Activated CD4-positive, CD25-positive, alpha-beta regulatory T cell treated with anti-CD3 and anti-CD28 coated beads, Interleukin-2, amount 50 U/mL, for 24 hours (primary cell): ENCODE results near the gene OPHN1.

ENCODE experiments used
- ATAC-seq, 2 donors: fragments of 150-1000 bp; cut with Tn5 transposase; one replicate each; pipeline ENCODE4 v1.10.0; 2021; ENCODE audit warnings: mild to moderate bottlenecking in 1 of 2, moderate library complexity in 1 of 2

Gene OPHN1, protein sequence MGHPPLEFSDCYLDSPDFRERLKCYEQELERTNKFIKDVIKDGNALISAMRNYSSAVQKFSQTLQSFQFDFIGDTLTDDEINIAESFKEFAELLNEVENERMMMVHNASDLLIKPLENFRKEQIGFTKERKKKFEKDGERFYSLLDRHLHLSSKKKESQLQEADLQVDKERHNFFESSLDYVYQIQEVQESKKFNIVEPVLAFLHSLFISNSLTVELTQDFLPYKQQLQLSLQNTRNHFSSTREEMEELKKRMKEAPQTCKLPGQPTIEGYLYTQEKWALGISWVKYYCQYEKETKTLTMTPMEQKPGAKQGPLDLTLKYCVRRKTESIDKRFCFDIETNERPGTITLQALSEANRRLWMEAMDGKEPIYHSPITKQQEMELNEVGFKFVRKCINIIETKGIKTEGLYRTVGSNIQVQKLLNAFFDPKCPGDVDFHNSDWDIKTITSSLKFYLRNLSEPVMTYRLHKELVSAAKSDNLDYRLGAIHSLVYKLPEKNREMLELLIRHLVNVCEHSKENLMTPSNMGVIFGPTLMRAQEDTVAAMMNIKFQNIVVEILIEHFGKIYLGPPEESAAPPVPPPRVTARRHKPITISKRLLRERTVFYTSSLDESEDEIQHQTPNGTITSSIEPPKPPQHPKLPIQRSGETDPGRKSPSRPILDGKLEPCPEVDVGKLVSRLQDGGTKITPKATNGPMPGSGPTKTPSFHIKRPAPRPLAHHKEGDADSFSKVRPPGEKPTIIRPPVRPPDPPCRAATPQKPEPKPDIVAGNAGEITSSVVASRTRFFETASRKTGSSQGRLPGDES

DNA sequence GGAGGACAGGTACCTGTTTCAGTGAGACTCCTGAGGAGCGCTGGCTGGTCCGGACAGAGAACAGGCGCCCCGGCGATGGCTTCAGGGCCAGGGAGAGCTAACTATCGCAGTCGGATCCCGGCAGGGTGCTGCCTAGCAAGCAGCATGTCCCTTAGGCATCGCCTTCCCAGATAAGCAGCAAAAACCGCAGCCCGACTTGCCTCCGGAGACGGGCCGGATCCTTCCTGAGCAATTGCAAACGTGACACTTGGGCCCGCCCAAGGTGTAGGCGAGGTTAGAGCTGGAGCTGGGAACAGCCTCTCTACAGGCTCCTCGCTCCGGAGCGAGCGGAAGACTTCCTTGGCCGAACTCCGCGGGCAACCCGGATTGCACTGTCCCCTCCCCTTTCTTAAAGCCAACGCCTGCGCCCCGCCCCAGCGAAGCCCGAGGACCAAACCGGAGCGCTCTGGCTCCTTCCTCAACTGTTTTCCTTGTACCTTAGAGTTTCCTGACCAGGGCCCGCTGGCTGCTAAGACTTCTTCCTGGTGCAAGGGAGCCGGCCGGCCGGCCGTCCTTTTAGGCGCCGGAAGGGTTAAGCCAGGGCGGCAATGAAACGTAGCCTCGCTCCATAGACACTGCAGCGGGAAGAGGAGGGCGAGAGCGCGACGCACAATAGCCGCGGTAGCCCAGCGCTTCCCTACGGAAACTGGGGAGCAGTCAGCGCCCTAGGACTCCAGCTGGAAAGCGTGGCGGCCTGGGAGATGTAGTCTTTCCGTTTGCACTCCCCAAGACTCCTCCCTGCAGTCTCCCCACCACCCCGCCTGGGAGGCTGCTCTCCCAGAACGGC, at the start of gene OPHN1:
OPHN1 (minus strand) TSS at position 341 of the 826 bp plus-strand sequence. CDS start 475 bp downstream, outside the sequence.
- ATAC-seq, result no peak

DNA sequence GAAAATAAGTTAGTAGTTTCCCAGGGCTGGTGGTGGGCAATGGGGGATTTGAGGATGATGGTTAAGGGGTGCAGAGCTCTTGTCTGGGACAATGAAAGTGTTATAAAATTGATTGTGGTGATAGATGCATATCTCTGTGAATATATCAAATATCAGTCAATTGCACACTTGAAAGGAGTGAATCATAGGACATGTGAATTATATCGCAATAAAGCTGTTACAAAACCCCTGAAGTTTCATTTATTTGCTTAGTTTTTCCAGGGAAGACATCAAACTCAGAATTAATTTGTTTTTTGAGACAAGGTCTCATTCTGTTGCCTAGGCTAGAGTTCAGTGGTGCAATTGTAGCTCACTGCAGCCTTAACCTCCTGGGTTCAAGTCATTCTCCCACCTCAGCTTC, 47.7 kb upstream of the OPHN1 start:
- no peak for ATAC-seq

GRCh38 chrX:68464796-68465195, 31.5 kb upstream of the OPHN1 start:
- no peak for ATAC-seq

- no peak for ATAC-seq
Observed at GRCh38 chrX:68463880-68464279, 30.6 kb upstream of the OPHN1 start.

DNA sequence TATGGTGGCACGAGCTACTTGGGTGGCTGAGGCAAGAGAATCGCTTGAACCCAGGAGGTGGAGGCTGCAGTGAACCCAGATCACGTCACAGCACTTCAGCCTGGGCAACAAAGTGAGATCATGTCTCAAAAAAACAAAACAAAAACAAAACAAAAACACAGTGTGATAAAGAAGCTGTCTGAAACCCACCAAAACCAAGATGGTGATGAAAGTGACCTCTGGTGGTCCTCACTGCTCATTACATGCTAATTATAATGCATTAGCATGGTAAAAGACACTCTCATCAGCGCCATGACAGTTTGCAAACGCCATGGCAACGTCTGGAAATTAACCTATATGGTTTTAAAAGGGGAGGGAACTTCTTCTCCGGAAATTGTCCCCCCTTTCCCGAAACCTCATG, 29.4 kb upstream of the OPHN1 start:
- ATAC-seq, result peak in 1 of 2 donors; percentile 36

DNA sequence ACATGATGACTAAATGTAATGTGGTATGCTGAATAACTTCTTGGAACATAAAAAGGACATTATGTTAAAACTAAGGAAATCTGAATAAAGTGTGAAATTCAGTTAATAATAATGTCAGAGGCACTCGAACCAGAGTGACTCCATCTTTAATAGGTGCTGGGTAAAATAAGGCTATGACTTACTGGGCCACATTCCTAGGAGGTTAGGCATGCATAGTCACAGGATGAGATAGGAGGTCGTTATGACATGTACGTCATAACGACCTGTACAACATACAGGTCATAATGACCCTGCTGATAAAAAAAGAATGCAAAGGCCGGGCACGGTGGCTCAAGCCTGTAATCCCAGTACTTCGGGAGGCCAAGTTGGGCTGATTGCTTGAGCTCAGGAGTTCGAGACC, 28.9 kb upstream of the OPHN1 start:
- no peak for ATAC-seq

- ATAC-seq, result no peak
Observed at GRCh38 chrX:68461576-68461975, 28.3 kb upstream of the OPHN1 start.

DNA sequence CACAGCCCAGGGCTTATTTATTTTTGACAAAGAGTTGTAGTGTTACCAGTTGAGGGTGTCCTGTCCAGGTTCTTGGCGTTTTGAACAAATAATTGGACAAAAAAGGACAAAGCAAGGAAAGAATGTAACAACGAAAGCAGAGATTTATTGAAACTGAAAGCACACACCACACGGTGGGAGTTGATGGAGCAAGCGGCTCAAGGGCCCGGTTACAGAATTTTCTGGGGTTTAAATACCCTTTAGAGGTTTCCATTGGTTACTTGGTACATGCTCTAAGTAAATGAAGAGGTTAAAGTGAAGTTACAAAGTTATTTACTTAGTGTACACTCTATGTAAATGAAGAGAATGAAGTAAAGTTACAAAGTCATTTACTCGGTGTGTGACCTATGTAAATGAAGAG, 27.8 kb upstream of the OPHN1 start:
- no peak for ATAC-seq

DNA sequence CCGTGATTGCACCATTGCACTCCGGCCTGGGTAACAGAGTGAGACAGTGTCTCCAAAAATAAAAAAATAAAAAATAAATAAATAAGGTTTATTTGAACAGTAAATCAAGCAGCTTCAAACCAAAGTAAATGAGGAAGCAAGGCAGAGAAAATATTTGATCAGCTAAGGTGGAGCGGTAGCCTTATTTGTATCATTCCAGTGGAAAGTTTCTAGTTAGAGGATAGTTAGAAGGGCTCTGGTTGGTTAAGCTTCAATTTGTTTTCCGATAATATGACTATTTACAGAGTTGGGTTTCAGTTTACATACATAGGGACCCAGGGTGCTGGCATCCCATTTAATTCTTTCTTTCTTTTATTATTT, 21.8 kb upstream of the OPHN1 start:
- ATAC-seq, result no peak

DNA sequence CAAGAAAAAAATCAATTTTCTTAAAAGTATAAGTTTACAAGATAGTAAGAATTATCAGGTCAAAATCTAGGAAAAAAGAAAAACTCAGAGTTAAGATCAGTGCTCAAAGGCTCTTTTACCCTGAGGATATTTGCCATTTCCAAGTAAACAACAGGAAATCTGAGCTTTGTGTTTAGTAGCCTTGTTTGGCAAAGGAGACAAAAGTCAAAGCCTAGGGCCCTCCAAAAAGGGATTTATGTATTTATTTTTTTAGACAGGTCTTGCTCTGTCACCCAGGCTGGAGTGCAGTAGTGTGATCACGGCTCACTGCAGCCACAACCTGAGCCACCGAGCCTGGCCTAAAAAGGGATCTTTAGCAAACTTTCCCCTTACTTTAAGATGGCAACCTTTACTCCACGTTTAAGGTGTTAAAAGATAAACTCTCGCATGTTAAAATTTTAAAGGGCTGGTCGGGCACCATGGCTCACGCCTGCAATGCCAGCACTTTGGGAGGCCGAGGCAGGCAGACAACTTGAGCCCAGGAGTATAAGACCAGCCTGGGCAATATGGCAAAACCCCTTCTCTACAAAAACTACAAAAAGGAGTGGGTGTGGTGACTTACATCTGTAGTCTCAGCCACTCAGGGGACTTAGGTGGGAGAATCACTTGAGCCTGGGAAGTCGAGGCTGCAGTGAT, 21.3 kb upstream of the OPHN1 start:
- ATAC-seq, result no peak

GRCh38 chrX:68451720-68452119, 18.4 kb upstream of the OPHN1 start:
- no peak for ATAC-seq

- peak; percentile 49 to 55 for ATAC-seq
Observed at GRCh38 chrX:68443155-68443868, 10.0 kb upstream of the OPHN1 start.

GRCh38 chrX:68440940-68441339, 7.6 kb upstream of the OPHN1 start:
- ATAC-seq, result no peak

GRCh38 chrX:68440442-68440841, 7.1 kb upstream of the OPHN1 start:
- ATAC-seq, result no peak

DNA sequence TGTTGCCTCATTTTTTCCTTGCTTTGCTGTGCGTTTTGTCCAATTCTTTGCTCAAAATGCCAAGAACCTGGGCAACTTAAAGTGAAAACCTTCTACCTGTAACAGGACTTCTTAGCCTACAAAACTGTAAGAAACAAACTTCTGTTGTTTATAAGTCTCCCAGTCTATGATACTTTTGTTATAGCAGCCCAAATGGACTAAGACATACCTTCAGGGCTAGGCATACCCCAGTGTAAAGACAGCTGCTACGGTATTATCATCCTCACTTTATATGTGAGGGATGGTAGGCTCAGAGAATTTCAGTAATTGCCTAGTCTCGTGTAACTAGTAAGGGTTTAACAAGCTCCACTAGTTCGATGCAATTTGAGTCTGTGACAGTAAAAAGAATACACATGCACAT, 6.0 kb upstream of the OPHN1 start:
- ATAC-seq, result no peak

GRCh38 chrX:68438575-68438974, 5.3 kb upstream of the OPHN1 start:
- ATAC-seq, result no peak

DNA sequence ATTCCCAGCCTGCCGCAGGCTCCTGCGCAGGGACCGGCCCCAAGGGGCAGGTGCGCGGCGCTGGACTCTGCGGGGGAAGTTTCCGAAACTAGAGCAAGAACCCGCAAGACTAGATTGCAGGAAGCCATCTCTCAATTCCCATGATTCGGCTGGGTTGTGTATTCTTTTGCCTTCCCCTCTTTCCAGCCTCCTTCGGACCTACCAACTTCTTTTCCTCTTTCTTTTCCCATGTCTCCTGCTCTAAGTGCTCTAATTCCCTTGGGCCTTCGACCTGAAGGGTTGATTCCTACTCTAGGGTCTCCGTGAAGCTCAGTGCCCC, 645 bp upstream of the OPHN1 start:
- ATAC-seq, result no peak

DNA sequence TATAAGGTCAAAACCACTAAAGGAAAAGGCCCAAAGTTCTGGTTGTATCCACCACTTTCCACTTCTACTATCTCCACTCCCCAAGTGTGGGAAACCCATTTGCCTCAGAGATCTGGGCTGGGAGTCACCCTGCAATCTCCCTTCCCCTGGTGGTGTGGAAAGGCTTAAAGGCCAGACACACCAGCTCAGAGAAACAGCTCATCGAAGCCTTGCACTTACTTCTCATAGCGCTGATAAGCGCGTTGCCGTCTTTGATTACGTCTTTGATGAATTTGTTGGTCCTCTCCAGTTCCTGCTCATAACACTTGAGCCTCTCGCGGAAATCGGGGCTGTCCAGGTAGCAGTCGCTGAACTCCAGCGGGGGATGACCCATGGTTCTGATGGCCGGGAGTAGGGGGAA, 647 bp downstream of the OPHN1 start:
- ATAC-seq, result no peak

DNA sequence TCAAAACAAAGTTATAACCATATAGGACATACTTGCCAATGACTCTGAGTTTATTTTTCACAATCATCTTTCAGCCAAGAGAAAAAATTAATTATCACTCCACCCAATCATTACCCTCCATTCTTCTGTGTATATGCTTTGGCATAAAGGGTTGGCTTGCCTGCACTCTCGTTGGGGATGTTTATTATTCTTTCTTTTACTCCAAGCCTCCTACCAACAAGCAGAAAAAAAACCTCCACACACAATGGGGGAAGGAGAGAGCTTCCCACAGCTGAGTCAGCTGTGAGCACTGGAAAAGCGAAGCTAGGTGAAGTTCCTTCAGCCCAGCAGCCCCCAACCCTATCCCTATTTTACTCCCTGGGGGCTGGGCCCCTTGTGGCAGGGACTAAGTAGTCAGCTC, 1.5 kb downstream of the OPHN1 start:
- no peak for ATAC-seq

DNA sequence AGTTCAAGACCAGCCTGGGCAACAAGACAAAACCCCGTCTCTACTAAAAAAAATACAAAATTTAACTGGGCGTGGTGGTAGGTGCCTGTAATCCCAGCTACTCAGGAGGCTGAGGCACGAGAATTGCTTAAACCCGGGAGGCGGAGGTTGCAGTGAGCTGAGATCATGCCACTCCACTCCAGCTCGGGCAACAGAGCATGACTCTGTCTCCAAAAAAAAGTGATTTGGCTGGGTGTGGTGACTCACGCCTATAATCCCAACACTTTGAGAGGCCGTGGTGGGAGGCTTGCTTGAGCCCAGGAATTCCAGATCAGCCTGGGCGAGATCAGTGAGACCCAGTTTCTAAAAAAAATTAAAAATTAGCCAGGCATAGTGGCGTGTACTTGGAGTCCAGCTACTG, 4.1 kb downstream of the OPHN1 start:
- ATAC-seq, result no peak

GRCh38 chrX:68428431-68428830, 4.9 kb downstream of the OPHN1 start:
- ATAC-seq, result no peak

- ATAC-seq, result no peak
Observed at GRCh38 chrX:68424719-68425118, 8.6 kb downstream of the OPHN1 start.
